Right forelimb (tissue), 1 donor: ENCODE results near the gene STK40.
A peak's percentile ranks its signal among the peaks of the same experiment; 100 is the strongest.

Experiments used
- DNase-seq: peaks from one replicate; pipeline ENCODE4 v3.0.0-alpha.2; 2018

STK40 gene

DNA sequence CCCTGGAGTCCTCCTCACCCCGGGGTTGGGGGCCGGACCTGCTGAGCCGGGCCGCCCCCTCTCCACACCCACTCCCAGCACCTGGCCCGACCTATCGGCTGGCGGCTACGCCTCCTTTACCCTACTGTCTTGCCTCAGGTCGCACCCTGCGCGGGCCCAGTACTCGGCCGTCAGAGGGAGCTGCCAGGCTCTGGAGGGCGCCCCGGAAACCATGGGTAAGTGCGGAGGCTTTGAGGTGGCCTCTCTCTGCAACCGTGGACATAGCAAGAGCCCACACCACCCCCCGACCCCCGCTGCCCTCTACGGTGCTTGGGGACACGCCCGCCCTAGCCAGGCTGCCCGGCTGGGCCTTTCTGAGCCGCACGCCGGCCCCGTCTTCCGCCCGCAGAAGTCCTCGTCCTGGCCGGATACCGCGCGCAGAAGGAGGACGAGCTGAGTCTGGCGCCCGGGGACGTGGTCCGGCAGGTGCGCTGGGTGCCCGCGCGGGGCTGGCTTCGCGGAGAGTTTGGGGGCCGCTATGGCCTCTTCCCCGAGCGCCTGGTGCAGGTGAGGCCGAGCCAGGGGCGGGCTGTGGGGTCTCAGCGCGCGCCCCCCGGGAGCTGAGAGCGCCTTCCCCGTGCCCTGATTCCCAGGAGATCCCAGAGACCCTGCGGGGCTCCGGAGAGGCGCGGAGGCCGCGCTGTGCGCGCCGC lies 79.4 kb downstream of the STK40 start, which contains the start of gene SH3D21:
Gene SH3D21 (plus strand): TSS at position 159 of the 692 bp plus-strand sequence. CDS start 53 bp downstream, at position 212.
- peak; percentile 59 for DNase-seq

DNA sequence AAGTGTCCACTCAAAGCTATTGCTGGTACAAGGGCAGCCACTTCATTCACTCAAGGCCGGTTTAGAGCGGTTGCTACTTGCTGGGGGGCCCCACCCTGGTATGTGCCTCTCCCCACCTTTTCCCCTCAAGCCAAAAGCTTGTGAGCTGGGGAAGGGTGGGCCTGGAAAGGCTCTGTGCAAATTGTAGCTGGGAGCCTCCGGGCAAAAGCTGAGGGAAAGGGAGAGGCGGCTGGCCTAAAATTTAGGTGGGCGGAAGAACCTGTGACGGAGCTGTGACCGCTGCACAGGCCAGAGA lies 79.9 kb downstream of the STK40 start:
- DNase-seq, result no peak

DNA sequence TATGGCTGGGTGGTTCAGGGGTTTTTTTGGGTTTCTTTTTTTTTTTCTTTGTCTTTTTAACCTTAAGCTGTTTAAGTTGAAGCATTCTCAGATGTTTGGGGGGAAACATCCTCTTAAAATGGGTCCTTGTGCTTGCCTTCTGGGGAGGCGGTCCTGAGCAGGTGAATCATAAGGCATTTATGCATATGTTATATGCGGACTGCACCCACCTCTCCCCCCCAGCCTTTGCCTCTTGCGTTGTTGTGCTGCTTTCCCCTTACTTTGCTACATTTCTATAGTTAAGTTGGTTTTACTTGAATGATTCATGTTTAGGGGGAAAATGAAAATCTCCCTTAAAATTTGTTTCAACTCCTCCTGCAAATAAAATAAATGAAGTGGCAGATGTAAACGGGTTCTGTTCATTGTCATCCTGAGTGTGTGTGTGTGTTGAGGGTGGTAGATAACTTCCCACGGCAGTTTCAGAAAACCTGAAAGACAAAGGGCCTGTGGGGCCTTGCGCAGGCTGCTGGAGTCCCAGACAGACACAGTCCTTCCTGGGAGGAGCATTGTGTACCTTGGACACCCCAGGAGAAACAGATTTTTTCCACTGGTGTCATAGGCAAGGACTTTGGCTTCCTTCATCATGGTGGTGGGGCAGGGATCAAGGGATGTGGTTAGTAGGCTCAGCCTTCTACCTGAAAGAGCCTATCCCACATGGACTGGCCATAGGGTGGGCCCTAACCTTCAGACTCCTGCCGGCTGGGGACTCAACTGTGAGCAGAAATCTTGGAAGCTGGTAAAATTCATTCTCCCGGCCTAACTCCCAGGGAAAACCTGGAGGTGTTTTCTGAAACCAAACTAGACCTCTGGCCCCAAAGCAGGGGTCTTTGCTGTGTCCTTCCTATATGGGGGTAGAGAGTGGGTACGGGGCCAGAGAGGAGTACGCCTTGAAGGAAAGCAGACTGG lies 80.5 kb downstream of the STK40 start:
- no peak for DNase-seq

DNA sequence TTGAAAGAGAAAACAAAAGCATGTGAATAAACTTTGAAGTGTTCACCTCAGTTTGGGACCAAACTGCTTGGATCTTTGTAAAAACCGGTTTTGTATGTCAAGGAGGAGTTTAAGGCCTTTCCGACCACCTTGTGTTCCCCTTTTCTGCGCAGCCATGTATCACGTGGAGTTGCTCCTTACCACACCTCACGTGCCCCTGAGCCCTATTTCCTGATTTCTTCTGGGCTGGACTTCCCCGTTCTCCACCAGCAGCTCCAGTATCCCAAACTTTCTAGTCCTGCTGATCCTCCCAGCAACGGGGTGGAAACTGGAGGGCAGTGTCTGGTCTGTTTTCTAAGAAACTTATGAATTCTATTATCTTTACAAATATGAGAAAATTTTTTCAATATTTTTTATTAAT lies 81.2 kb downstream of the STK40 start:
- no peak for DNase-seq

DNA sequence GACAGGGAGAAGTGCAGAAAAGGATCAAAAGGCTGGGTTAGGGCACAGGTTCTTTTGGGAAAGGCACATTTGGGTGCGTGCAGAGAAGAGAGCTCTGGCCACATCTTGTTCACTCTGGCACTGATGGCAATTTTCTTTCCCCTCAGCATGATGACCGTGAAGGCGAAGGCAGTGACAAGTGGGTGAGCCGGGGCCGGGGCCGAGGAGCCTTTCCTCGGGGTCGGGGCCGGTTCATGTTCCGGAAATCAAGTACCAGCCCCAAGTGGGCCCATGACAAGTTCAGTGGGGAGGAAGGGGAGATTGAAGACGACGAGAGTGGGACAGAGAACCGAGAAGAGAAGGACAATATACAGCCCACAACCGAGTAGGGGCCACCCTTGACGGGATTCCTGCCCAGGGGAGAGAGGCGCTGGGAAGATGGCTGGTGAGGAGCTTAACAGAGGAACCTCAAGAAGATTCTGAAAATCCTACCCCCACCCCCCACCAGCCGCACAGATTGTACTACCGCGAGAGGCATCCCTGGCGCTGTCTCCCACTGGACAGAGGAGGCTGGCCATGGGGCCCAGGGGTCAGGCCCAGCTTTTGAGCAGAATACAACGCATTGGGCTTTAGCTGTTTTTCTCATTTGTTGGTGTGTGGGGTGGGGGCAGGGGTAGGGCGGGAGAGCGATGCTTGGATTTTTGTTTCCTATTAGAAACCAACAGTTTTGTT lies 81.9 kb downstream of the STK40 start:
- DNase-seq, result no peak

DNA sequence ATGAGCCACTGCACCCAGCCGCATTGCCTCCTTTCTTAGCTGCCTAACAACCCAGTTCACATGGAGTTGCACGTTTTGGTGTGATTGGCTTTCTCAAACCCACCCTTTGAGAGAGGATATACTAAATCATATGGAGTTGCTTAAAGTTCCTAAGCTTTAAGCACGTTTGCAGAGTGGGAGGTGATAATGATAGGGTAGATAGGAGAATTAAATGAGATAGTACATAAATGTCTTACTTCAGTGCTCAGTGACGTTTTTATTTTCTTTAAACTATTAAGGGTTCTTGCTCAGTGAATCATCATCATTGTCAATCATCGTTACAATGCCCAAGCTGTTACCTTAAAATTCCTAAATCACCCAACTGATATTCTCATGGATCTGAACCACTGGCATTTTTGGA lies 82.5 kb downstream of the STK40 start:
- DNase-seq, result no peak

DNA sequence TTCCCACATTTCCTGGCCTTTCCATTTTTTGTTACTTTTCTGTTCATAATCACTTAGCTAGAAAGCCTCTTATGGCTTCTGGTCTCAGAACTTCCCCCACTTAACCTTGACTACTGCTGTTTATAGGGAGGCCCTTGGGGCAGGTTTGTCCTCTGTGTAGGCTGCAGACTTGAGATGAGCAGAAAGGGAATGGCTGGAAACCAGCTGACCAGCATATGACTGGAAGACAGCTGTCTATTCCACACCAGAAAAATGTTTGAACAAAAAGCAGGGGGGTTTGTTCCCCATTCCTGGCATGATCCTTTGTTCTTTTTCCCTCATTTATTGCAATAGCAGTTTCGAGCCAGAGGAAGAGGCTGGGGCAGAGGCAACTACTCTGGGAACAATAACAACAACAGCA lies 84.5 kb downstream of the STK40 start:
- no peak for DNase-seq

DNA sequence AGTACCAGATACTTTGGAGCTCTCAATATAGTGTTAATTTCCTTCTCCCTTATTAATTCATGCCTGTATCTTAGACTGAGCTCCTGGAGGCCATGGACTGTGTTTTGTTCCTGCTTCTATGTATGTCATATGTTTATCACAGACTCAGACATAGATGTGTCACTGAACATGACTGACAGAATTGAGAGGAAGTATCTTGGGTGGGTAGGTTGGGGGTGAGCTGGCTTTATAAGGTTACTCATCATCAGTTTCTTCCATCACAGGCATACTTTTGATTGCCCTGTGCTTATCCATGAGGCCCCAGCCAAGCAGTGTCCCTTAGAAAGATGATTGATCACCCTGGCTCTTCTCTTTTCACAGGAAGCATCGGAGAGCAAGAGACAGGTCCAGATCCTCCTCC lies 85.2 kb downstream of the STK40 start:
- no peak for DNase-seq

DNA sequence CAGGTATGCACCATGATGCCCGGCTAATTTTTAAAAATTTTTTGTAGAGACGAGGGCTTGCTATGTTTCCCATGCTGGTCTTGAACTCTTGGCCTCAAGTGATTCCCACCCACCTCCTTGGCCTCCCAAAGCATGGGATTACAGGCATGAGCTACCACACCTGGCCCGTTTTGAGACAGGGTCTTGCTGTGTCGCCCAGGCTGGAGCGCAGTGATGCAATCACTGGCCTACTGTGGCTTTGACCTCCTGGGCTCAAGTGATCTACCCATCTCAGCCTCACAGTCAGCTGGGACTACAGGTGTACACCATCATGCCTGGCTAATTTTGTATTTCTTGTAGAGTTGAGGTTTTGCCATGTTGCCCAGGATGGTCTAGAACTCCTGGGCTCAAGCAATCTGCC lies 87.1 kb downstream of the STK40 start:
- no peak for DNase-seq

DNA sequence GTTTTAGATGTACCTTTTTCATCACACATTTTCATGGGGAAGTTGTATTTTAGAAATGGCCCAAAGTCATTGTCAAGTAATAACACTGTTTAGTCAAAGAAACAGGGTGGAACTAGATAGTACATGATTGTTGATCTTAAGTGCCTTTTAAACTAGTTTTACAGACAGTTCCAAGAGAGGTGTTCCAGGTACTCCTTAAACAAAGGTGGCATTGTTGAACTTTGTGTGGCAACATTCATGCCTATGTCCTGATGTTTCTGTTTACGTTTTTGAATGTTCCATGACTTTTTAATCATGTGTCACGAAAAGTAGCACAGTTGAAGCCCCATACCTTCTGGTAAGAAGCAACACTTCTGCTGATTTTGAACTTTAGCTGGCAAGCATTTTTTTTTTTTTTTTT lies 88.7 kb downstream of the STK40 start:
- DNase-seq, result no peak

DNA sequence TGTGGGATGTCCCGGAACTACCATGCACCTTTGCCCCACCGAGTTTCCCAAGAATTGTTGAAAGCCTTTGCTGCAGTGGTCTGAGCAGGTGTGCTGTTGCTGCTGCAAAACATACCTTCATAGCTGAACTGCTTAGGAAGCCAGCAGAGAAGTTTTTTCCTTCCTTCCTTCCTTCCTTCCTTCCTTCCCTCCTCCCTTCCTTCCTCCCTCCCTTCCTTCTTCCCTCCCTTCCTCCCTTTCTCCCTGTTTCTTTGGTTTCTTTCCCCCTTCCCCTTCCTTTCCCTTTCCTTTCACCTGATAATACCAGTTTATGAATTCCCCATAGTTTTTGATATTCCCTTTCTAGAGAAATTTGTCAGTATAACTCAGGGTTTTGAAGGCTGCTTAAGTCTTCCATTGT lies 90.3 kb downstream of the STK40 start:
- no peak for DNase-seq
